ENCODE data around the gene MXD4.

DNA sequence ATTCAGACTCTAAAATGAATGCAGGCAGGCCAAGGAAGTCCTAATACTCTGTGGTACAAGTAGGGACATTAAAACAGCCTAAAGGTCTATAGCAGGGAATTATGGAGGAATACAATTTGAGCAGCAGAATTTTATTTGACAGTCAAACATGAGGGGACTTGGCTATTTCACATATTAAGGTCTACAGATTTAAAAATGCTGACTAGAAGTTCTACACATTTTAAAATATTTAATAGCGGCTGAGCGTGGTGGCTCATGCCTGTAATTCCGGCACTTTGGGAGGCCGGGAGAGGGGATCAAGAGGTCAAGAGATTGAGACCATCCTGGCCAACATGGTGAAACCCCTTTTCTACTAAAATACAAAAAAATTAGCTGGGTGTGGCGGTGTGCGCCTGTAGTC lies 30.8 kb downstream of the MXD4 start:
- TF ChIP-seq, protein P1, sequence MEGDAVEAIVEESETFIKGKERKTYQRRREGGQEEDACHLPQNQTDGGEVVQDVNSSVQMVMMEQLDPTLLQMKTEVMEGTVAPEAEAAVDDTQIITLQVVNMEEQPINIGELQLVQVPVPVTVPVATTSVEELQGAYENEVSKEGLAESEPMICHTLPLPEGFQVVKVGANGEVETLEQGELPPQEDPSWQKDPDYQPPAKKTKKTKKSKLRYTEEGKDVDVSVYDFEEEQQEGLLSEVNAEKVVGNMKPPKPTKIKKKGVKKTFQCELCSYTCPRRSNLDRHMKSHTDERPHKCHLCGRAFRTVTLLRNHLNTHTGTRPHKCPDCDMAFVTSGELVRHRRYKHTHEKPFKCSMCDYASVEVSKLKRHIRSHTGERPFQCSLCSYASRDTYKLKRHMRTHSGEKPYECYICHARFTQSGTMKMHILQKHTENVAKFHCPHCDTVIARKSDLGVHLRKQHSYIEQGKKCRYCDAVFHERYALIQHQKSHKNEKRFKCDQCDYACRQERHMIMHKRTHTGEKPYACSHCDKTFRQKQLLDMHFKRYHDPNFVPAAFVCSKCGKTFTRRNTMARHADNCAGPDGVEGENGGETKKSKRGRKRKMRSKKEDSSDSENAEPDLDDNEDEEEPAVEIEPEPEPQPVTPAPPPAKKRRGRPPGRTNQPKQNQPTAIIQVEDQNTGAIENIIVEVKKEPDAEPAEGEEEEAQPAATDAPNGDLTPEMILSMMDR (conservative IDR thresholded peaks at IDR 0.05), result no peak
- TF ChIP-seq ZFX (IDR thresholded peaks at IDR 0.05), result no peak

Measured in C4-2B (cell line).